H1 (cell line): ENCODE results near the gene GPC6. TPM values are rescaled to one million over a fixed set of nuclear protein-coding genes. Genes with fewer than 3 reads are reported as not detected.

ENCODE experiments used
- ATF2 ChIP-seq: IDR thresholded peaks from 2 replicates; pipeline ENCODE4 v1.6.1; 2012; ENCODE audit warnings: low read length, inconsistent platforms
- CREB1 ChIP-seq: IDR thresholded peaks from 2 replicates; pipeline ENCODE4 v1.6.1; 2012; ENCODE audit warnings: inconsistent platforms
- GTF2F1 ChIP-seq: IDR thresholded peaks from 2 replicates; pipeline ENCODE4 v1.6.1; 2012; ENCODE audit warnings: low read depth, low read length, improper control_type of control experiment, borderline replicate concordance
- HDAC2 ChIP-seq, 2 experiments: fragments of 300-600 bp in 1 of 2; sonication (generic) in 1 of 2; IDR thresholded peaks; 2 replicates each; pipeline ENCODE4 v1.6.1; 2011 to 2012; ENCODE audit warnings: low read depth in 2 of 2, low read length in 2 of 2, mild to moderate bottlenecking in 2 of 2, moderate library complexity in 2 of 2, borderline replicate concordance in 1 of 2, inconsistent platforms in 1 of 2
- RBBP5 ChIP-seq: IDR thresholded peaks from 2 replicates; pipeline ENCODE4 v1.7.1; 2012; ENCODE audit warnings: low read depth, mild to moderate bottlenecking, inconsistent platforms, low read length, moderate library complexity, borderline replicate concordance
- USF2 ChIP-seq: IDR thresholded peaks from 2 replicates; pipeline ENCODE4 v1.6.1; 2011; ENCODE audit warnings: low read length, improper control_type of control experiment
- polyA plus RNA-seq, 7 experiments: library from polyadenylated mRNA; depleted of rRNA in 3 of 7; stranded (reverse) in 5 of 7; unstranded in 2 of 7; fragments of >200 nt in 5 of 7; fragments of 200-250 nt in 2 of 7; gene quantifications; 1 replicate in 5 of 7; 2 replicates in 1 of 7; 4 replicates in 1 of 7; pipeline versions ENCODE4 v1.2.1 to v1.2.3, GENCODE V29; 2011 to 2013; ENCODE audit warnings: missing spikeins in 2 of 7, mixed read lengths in 2 of 7
- total RNA-seq: library from RNA; stranded (reverse); fragmentation: NEBNext Ultra II Directional; extraction: Animal tissue kit (Norgen Biotek cat#: 25700); gene quantifications from 2 replicates; pipeline ENCODE4 v1.2.1, GENCODE V29; 2021
- TF ChIP-seq, protein P1 (sequence below): fragments of 300-600 bp; sonication (generic); IDR thresholded peaks from 2 replicates; pipeline ENCODE4 v1.7.1; 2012; ENCODE audit warnings: low read length, moderate library complexity, mild to moderate bottlenecking, inconsistent platforms; ENCODE audit not compliant: insufficient replicate concordance

GPC6 gene
- total and polyA plus RNA-seq, 2 of the 8 experiments (the other 6 are each of a cell fraction or from before 2014, with no cell fraction given), result 5.4 to 12.0 TPM

- TF ChIP-seq, protein P1, sequence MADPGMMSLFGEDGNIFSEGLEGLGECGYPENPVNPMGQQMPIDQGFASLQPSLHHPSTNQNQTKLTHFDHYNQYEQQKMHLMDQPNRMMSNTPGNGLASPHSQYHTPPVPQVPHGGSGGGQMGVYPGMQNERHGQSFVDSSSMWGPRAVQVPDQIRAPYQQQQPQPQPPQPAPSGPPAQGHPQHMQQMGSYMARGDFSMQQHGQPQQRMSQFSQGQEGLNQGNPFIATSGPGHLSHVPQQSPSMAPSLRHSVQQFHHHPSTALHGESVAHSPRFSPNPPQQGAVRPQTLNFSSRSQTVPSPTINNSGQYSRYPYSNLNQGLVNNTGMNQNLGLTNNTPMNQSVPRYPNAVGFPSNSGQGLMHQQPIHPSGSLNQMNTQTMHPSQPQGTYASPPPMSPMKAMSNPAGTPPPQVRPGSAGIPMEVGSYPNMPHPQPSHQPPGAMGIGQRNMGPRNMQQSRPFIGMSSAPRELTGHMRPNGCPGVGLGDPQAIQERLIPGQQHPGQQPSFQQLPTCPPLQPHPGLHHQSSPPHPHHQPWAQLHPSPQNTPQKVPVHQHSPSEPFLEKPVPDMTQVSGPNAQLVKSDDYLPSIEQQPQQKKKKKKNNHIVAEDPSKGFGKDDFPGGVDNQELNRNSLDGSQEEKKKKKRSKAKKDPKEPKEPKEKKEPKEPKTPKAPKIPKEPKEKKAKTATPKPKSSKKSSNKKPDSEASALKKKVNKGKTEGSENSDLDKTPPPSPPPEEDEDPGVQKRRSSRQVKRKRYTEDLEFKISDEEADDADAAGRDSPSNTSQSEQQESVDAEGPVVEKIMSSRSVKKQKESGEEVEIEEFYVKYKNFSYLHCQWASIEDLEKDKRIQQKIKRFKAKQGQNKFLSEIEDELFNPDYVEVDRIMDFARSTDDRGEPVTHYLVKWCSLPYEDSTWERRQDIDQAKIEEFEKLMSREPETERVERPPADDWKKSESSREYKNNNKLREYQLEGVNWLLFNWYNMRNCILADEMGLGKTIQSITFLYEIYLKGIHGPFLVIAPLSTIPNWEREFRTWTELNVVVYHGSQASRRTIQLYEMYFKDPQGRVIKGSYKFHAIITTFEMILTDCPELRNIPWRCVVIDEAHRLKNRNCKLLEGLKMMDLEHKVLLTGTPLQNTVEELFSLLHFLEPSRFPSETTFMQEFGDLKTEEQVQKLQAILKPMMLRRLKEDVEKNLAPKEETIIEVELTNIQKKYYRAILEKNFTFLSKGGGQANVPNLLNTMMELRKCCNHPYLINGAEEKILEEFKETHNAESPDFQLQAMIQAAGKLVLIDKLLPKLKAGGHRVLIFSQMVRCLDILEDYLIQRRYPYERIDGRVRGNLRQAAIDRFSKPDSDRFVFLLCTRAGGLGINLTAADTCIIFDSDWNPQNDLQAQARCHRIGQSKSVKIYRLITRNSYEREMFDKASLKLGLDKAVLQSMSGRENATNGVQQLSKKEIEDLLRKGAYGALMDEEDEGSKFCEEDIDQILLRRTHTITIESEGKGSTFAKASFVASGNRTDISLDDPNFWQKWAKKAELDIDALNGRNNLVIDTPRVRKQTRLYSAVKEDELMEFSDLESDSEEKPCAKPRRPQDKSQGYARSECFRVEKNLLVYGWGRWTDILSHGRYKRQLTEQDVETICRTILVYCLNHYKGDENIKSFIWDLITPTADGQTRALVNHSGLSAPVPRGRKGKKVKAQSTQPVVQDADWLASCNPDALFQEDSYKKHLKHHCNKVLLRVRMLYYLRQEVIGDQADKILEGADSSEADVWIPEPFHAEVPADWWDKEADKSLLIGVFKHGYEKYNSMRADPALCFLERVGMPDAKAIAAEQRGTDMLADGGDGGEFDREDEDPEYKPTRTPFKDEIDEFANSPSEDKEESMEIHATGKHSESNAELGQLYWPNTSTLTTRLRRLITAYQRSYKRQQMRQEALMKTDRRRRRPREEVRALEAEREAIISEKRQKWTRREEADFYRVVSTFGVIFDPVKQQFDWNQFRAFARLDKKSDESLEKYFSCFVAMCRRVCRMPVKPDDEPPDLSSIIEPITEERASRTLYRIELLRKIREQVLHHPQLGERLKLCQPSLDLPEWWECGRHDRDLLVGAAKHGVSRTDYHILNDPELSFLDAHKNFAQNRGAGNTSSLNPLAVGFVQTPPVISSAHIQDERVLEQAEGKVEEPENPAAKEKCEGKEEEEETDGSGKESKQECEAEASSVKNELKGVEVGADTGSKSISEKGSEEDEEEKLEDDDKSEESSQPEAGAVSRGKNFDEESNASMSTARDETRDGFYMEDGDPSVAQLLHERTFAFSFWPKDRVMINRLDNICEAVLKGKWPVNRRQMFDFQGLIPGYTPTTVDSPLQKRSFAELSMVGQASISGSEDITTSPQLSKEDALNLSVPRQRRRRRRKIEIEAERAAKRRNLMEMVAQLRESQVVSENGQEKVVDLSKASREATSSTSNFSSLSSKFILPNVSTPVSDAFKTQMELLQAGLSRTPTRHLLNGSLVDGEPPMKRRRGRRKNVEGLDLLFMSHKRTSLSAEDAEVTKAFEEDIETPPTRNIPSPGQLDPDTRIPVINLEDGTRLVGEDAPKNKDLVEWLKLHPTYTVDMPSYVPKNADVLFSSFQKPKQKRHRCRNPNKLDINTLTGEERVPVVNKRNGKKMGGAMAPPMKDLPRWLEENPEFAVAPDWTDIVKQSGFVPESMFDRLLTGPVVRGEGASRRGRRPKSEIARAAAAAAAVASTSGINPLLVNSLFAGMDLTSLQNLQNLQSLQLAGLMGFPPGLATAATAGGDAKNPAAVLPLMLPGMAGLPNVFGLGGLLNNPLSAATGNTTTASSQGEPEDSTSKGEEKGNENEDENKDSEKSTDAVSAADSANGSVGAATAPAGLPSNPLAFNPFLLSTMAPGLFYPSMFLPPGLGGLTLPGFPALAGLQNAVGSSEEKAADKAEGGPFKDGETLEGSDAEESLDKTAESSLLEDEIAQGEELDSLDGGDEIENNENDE, result no peak
- no peak for TF ChIP-seq HDAC2 (IDR thresholded peaks at IDR 0.05; ENCODE audit: borderline replicate concordance in 1 of 2, low read depth in 2 of 2, low read length in 2 of 2)
- no peak for TF ChIP-seq RBBP5
- TF ChIP-seq CREB1, result no peak
- no peak for TF ChIP-seq USF2
- no peak for TF ChIP-seq ATF2
- no peak for TF ChIP-seq GTF2F1
These were observed 270.5 kb downstream of the GPC6 start (continued) for GRCh38 chr13:93496985-93497673.
